HG03521 (cell line): ENCODE data around the gene ALG8.
"Not testable (repeated sequence)": the region's sequence is repeated elsewhere in the genome, so short reads cannot be mapped to it uniquely, and the experiment has no call there.

Experiments
- ATAC-seq: cut with Tn5 transposase; IDR thresholded peaks from one replicate; pipeline ENCODE4 v1.9.1; 2021; ENCODE audit warnings: mild to moderate bottlenecking, moderate library complexity; ENCODE audit not compliant: unreplicated experiment

The ALG8 gene

GRCh38 chr11:78076733-78077403 lies 62.6 kb downstream of the ALG8 start:
- no peak for ATAC-seq

GRCh38 chr11:78074756-78075155 lies 64.7 kb downstream of the ALG8 start:
- ATAC-seq = no peak

GRCh38 chr11:78072455-78072854 lies 67.0 kb downstream of the ALG8 start:
- ATAC-seq = no peak

GRCh38 chr11:78071717-78072116 lies 67.7 kb downstream of the ALG8 start:
- ATAC-seq = no peak

GRCh38 chr11:78070621-78071020 lies 68.8 kb downstream of the ALG8 start:
- ATAC-seq = no peak

- ATAC-seq = no peak
These were observed 70.0 kb downstream of the ALG8 start for GRCh38 chr11:78069465-78069864.

GRCh38 chr11:78067704-78068103 lies 71.7 kb downstream of the ALG8 start:
- ATAC-seq = no peak

- no peak for ATAC-seq
These were observed 73.0 kb downstream of the ALG8 start for GRCh38 chr11:78066471-78066870.

GRCh38 chr11:78065203-78065602 lies 74.2 kb downstream of the ALG8 start:
- no peak for ATAC-seq

- ATAC-seq = no peak
These were observed 75.8 kb downstream of the ALG8 start, which contains the start of gene THRSP for GRCh38 chr11:78063440-78064181. Gene THRSP, plus strand, starts transcription at chr11:78063861. Its CDS starts 21 bp downstream, at chr11:78063882.

GRCh38 chr11:78062671-78063070 lies 76.8 kb downstream of the ALG8 start:
- no peak for ATAC-seq

- no peak for ATAC-seq
These were observed 77.5 kb downstream of the ALG8 start for GRCh38 chr11:78061921-78062311.

- ATAC-seq = no peak
These were observed 78.1 kb downstream of the ALG8 start for GRCh38 chr11:78061088-78061920.

GRCh38 chr11:78060533-78060932 lies 78.9 kb downstream of the ALG8 start:
- ATAC-seq = no peak

- not testable (repeated sequence) for ATAC-seq
These were observed 79.6 kb downstream of the ALG8 start for GRCh38 chr11:78059749-78060328.

- no peak for ATAC-seq
These were observed 81.9 kb downstream of the ALG8 start for GRCh38 chr11:78057462-78058055.

GRCh38 chr11:78056093-78056492 lies 83.3 kb downstream of the ALG8 start:
- ATAC-seq = no peak

GRCh38 chr11:78054971-78055370 lies 84.5 kb downstream of the ALG8 start:
- ATAC-seq = no peak

GRCh38 chr11:78050964-78051831 lies 88.2 kb downstream of the ALG8 start:
- ATAC-seq = no peak
